GM12874 (cell line): ENCODE measurements around the gene GUCA1A.

ENCODE experiments used
- CTCF ChIP-seq: IDR thresholded peaks from 2 replicates; pipeline ENCODE4 v1.5.1; 2011; ENCODE audit warnings: low read depth, mild to moderate bottlenecking, control low read depth, low read length, moderate library complexity; ENCODE audit not compliant: insufficient read depth

GUCA1A gene

GRCh38 chr6:42184475-42184874, 11.3 kb downstream of the GUCA1A start:
- TF ChIP-seq CTCF, result no peak

GRCh38 chr6:42185597-42185996, 12.4 kb downstream of the GUCA1A start:
- TF ChIP-seq CTCF, result no peak

- no peak for TF ChIP-seq CTCF
Observed at GRCh38 chr6:42188406-42188805, 15.2 kb downstream of the GUCA1A start.

GRCh38 chr6:42190554-42191183, 17.5 kb downstream of the GUCA1A start:
- no peak for TF ChIP-seq CTCF

GRCh38 chr6:42193491-42193894, 20.3 kb downstream of the GUCA1A start:
- no peak for TF ChIP-seq CTCF

- no peak for TF ChIP-seq CTCF
Observed at GRCh38 chr6:42194056-42194455, 20.9 kb downstream of the GUCA1A start.

- no peak for TF ChIP-seq CTCF
Observed at GRCh38 chr6:42195415-42195814, 22.3 kb downstream of the GUCA1A start.
